ENCODE results near the gene NECTIN2.

The NECTIN2 gene

DNA sequence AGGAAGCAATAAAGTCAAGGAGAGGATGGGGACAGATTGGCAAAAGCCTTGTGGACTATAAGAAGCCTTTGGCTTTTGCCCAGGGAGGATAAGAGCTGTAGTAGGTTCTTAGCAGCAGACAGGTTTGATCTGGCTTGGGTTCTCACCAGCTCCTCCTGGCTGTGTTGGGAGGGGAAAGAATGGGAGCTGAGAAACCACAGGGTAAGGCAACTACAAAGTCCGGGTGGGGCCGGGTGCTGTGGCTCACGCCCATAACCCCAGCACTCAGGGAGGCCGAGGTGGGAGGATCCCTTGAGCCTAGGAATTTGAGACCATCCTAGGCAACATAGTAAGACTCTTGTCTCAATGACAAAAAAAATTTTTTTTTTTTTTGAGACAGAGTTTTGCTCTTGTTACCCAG is 20.6 kb downstream of the NECTIN2 start:
- Histone ChIP-seq H3K4me3 (ENCODE audit: low read depth, low read length) (no peak overlapping the region), H3K36me3 (ENCODE audit: control insufficient read depth, insufficient read depth, low read length) (no peaks in the 10 kb centered on the region), H3K9me3 (ENCODE audit: control insufficient read depth, low read length) (no peaks in the 10 kb centered on the region), H3K4me1 (no peaks in the 10 kb centered on the region), H3K4me2 (ENCODE audit: low read length) (no peak overlapping the region), H2AFZ (no peak overlapping the region), H3K27me3 (ENCODE audit: control insufficient read depth, insufficient read depth, low read length) (no peaks in the 10 kb centered on the region), H3K79me2 (peaks cover 25% of the 10 kb centered on the region), H3K27ac (no peak overlapping the region), H3K9ac (no peak overlapping the region)
- TF ChIP-seq, protein P1, sequence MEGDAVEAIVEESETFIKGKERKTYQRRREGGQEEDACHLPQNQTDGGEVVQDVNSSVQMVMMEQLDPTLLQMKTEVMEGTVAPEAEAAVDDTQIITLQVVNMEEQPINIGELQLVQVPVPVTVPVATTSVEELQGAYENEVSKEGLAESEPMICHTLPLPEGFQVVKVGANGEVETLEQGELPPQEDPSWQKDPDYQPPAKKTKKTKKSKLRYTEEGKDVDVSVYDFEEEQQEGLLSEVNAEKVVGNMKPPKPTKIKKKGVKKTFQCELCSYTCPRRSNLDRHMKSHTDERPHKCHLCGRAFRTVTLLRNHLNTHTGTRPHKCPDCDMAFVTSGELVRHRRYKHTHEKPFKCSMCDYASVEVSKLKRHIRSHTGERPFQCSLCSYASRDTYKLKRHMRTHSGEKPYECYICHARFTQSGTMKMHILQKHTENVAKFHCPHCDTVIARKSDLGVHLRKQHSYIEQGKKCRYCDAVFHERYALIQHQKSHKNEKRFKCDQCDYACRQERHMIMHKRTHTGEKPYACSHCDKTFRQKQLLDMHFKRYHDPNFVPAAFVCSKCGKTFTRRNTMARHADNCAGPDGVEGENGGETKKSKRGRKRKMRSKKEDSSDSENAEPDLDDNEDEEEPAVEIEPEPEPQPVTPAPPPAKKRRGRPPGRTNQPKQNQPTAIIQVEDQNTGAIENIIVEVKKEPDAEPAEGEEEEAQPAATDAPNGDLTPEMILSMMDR (IDR thresholded peaks at IDR 0.05), result no peak

DNA sequence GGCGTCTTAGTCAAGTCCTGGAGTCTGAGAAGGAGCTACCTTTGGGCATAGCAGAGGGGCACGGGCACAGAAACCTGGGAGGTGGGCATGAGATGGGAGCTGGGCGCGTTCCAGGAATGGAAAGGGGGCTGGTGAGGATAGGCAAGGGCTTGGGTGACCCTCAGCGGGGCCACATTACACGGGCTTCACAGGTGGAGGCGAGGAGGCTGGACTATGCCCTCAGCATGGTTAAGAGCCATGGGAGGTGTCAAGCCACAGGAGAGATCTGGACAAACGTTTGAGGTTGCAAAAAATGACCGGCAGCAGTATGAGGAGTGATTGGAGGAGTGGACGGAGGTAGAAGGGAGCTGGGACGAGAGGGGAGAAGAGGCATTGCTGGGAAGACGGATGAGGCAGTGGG is 21.5 kb downstream of the NECTIN2 start:
- no peak overlapping the region for H3K9ac ChIP-seq
- H3K79me2 ChIP-seq, result peaks cover 22% of the 10 kb centered on the region
- no peaks in the 10 kb centered on the region for H3K27me3 ChIP-seq (ENCODE audit: control insufficient read depth, insufficient read depth, low read length)
- H3K27ac ChIP-seq, result peak overlapping the region; percentile 4
- H3K36me3 ChIP-seq (ENCODE audit: control insufficient read depth, insufficient read depth, low read length), result no peaks in the 10 kb centered on the region
- no peaks in the 10 kb centered on the region for H3K4me1 ChIP-seq
- H2AFZ ChIP-seq, result no peak overlapping the region
- no peak overlapping the region for H3K4me2 ChIP-seq (ENCODE audit: low read length)
- no peaks in the 10 kb centered on the region for H3K9me3 ChIP-seq (ENCODE audit: control insufficient read depth, low read length)
- no peak overlapping the region for H3K4me3 ChIP-seq (ENCODE audit: low read depth, low read length)
- TF ChIP-seq, protein P1 (IDR thresholded peaks at IDR 0.05), result no peak

DNA sequence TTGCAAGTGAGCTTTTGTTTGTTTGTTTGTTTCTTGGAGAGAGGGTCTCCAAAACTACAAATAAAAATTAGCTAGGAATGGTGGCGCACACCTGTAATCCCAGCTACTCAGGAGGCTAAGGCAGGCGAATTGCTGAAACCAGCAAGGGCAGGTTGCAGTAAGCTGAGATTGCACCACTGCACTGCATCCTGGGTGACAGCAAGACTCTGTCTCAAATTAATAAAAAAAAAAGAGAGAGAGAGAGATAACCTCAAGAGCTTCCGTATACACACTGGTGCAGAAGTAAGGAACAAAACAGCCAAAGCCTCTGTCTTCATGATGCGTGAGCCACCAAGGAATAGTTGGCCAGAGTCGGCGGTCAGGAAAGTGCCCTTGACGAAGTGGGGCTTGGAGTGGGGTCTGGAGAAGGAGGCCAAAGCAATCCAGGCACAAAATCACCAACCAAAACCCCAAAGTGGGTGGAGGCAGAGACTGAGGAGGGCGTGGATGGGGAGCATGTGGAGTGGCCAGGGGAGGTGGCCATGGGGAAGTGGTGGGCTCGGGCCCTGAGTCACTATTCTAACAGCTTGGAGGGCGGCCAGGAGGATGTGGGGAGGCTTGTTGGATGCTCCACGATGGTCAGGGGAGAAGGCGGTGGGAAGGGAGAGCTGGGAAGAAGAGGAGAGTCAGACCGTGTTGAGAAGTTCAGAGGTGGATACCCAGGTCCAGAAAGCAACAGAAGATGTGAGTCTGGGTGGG is 23.8 kb downstream of the NECTIN2 start:
- H3K4me2 ChIP-seq (ENCODE audit: low read length), result no peak overlapping the region
- H3K9me3 ChIP-seq (ENCODE audit: control insufficient read depth, low read length), result no peaks in the 10 kb centered on the region
- no peak overlapping the region for H2AFZ ChIP-seq
- H3K9ac ChIP-seq, result no peak overlapping the region
- no peaks in the 10 kb centered on the region for H3K36me3 ChIP-seq (ENCODE audit: control insufficient read depth, insufficient read depth, low read length)
- H3K4me3 ChIP-seq (ENCODE audit: low read depth, low read length), result no peak overlapping the region
- no peaks in the 10 kb centered on the region for H3K27me3 ChIP-seq (ENCODE audit: control insufficient read depth, insufficient read depth, low read length)
- H3K4me1 ChIP-seq, result peaks cover 8% of the 10 kb centered on the region
- H3K79me2 ChIP-seq, result peaks cover 17% of the 10 kb centered on the region
- TF ChIP-seq, protein P1 (IDR thresholded peaks at IDR 0.05), result no peak
- H3K27ac ChIP-seq, result peak overlapping the region; percentile 40

DNA sequence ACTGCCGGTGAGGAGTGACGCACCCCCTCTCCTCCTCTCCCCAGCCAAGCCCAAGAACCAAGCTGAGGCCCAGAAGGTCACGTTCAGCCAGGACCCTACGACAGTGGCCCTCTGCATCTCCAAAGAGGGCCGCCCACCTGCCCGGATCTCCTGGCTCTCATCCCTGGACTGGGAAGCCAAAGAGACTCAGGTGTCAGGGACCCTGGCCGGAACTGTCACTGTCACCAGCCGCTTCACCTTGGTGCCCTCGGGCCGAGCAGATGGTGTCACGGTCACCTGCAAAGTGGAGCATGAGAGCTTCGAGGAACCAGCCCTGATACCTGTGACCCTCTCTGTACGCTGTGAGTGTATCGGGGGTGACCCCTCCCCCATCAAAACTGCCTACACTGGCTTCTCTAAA is 25.7 kb downstream of the NECTIN2 start:
- H3K36me3 ChIP-seq (ENCODE audit: control insufficient read depth, insufficient read depth, low read length), result no peaks in the 10 kb centered on the region
- H3K27me3 ChIP-seq (ENCODE audit: control insufficient read depth, insufficient read depth, low read length), result no peaks in the 10 kb centered on the region
- TF ChIP-seq, protein P1 (IDR thresholded peaks at IDR 0.05), result no peak
- H2AFZ ChIP-seq, result no peak overlapping the region
- no peak overlapping the region for H3K27ac ChIP-seq
- no peak overlapping the region for H3K9ac ChIP-seq
- peaks cover 6% of the 10 kb centered on the region for H3K79me2 ChIP-seq
- H3K9me3 ChIP-seq (ENCODE audit: control insufficient read depth, low read length), result no peaks in the 10 kb centered on the region
- no peak overlapping the region for H3K4me3 ChIP-seq (ENCODE audit: low read depth, low read length)
- H3K4me2 ChIP-seq (ENCODE audit: low read length), result no peak overlapping the region
- H3K4me1 ChIP-seq, result peaks cover 25% of the 10 kb centered on the region

DNA sequence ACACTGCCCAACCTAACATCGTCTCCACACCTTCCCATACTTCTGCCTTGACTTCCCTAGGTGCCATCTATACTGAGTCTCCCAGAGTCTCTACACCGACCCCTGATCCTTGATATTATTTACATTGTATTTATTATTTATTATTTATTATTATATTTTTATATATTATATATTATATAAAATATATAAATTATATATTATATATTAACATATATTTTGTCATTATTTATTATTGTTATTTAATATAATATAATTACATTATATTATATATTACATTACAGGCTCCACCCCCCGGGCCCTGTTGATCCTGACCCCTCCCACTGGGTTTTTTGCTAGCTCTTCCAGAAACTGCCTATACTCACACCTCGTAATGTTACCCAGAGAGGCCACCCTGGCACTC is 26.6 kb downstream of the NECTIN2 start:
- H2AFZ ChIP-seq, result no peak overlapping the region
- no peaks in the 10 kb centered on the region for H3K27me3 ChIP-seq (ENCODE audit: control insufficient read depth, insufficient read depth, low read length)
- peaks cover 32% of the 10 kb centered on the region for H3K4me1 ChIP-seq
- no peaks in the 10 kb centered on the region for H3K79me2 ChIP-seq
- H3K9me3 ChIP-seq (ENCODE audit: control insufficient read depth, low read length), result no peaks in the 10 kb centered on the region
- TF ChIP-seq, protein P1 (IDR thresholded peaks at IDR 0.05), result no peak
- no peak overlapping the region for H3K4me3 ChIP-seq (ENCODE audit: low read depth, low read length)
- H3K27ac ChIP-seq, result no peak overlapping the region
- H3K4me2 ChIP-seq (ENCODE audit: low read length), result no peak overlapping the region
- no peaks in the 10 kb centered on the region for H3K36me3 ChIP-seq (ENCODE audit: control insufficient read depth, insufficient read depth, low read length)
- H3K9ac ChIP-seq, result no peak overlapping the region

All from parathyroid adenoma (tissue), 2 donors.